Activated B cell treated with CpG ODN at 0.5 μM for 24 hours (primary cell): Measurements from ENCODE around the gene RAPGEF3. TPM values are rescaled to one million over a fixed set of nuclear protein-coding genes. Genes with fewer than 3 reads are reported as not detected.
A peak's percentile ranks its signal among the peaks of the same experiment; 100 is the strongest.

Experiments
- ATAC-seq: fragments of 200-7000 bp; cut with Tn5 transposase; one replicate; pipeline ENCODE4 v1.10.0; 2021; ENCODE audit warnings: low read depth, mild to moderate bottlenecking, moderate library complexity
- CTCF ChIA-PET: fragments of 350-600 bp; sonication (Branson Sonifier 250); formaldehyde crosslinking; loops from one replicate; lab custom pipeline; 2021; ENCODE audit warnings: antibody characterized with exemption; lab: Charles Lee
- POLR2A ChIA-PET: fragments of 350-600 bp; sonication (Branson Sonifier 250); formaldehyde crosslinking; loops from one replicate; lab custom pipeline; 2021; ENCODE audit warnings: antibody characterized with exemption; lab: Charles Lee
- DNase-seq: peaks from one replicate; pipeline ENCODE4 v3.0.0; 2022
- H3K27ac Mint-ChIP-seq: one replicate; pipeline ENCODE4 v1.8.0; 2020; ENCODE audit warnings: mixed read lengths
- H3K27me3 Mint-ChIP-seq: one replicate; pipeline ENCODE4 v1.8.0; 2021; ENCODE audit warnings: mixed read lengths
- H3K36me3 Mint-ChIP-seq: one replicate; pipeline ENCODE4 v1.8.0; 2021; ENCODE audit warnings: low read depth, mixed read lengths
- H3K4me1 Mint-ChIP-seq: one replicate; pipeline ENCODE4 v1.8.0; 2021; ENCODE audit warnings: mixed read lengths
- H3K4me3 Mint-ChIP-seq: one replicate; pipeline ENCODE4 v1.8.0; 2020; ENCODE audit warnings: mild to moderate bottlenecking, mixed read lengths
- H3K9me3 Mint-ChIP-seq: one replicate; pipeline ENCODE4 v1.8.0; 2020; ENCODE audit warnings: mixed read lengths
- intact Hi-C: fragments of 100-400 bp; cut with micrococcal nuclease; formaldehyde crosslinking; loops from one replicate; pipeline ENCODE4 v1.15.1; 2024
- total RNA-seq: library from RNA; stranded (reverse); gene quantifications from 2 replicates; pipeline ENCODE4 v1.2.3, GENCODE V29; 2022
- TF ChIP-seq, protein P1 (sequence below): fragments of 200-600 bp; IDR thresholded peaks from one replicate; pipeline ENCODE4 v1.8.0; 2022; ENCODE audit warnings: antibody characterized with exemption, mild to moderate bottlenecking

Gene RAPGEF3
- total RNA-seq, 1 donor from 2014 or later, result 5.0 TPM

DNA sequence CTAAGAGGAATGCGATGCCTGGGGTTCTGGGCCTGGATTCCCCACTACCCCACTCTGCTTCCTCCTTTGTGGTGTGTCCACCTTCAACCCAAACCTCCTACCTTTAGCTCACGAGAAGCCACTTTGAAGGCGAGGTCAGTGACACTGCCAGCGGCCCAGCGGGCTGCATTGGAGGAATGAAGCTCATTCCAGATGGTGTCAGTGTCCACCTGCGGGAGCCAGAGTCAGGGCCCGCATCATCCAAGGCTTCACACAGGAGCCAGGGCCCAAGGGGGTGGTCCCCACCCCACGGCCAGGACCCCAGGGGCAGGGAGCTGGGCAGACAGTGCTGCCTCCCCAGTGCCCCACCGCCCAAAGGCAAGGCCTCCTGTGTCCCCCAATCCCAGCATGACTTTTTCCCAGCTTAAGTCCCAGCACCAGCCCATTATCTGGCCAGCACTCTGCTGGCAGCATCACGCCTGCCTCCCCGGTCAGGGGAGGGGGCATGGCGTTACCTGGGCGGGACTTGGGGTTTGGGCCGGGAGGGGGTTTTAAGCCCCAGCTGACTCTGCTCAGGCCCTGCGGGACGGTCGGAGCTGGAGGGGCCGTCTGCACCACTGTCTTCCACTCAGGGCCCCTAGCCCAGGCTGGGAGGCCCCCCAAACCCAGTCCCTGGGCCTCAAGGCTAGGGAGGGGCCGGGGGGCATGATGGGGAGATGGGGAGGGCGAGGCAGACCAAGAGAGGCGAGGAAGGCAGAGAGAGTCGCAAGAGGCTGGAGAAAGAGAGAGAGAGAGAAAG, 31.2 kb upstream of the RAPGEF3 start:
- CTCF ChIA-PET, result interaction anchor here (0.6 to 1.2 kb wide), 3 partner anchors 9 to 48 kb away, joined by 3 to 4 read pairs (median 3); no protein-coding TSS in a partner anchor
- ATAC-seq, result no peak
- H3K27ac Mint-ChIP-seq, result no peak overlapping the region
- no peaks in the 10 kb centered on the region for H3K27me3 Mint-ChIP-seq
- H3K36me3 Mint-ChIP-seq, result peaks cover 87% of the 10 kb centered on the region
- DNase-seq, result no peak
- no peak overlapping the region for H3K4me3 Mint-ChIP-seq
- no peaks in the 10 kb centered on the region for H3K4me1 Mint-ChIP-seq
- POLR2A ChIA-PET, result interaction anchor here (1.1 kb wide), 1 partner anchor 9 kb away, joined by 3 read pairs; no protein-coding TSS in a partner anchor
- no peaks in the 10 kb centered on the region for H3K9me3 Mint-ChIP-seq
- TF ChIP-seq, protein P1, sequence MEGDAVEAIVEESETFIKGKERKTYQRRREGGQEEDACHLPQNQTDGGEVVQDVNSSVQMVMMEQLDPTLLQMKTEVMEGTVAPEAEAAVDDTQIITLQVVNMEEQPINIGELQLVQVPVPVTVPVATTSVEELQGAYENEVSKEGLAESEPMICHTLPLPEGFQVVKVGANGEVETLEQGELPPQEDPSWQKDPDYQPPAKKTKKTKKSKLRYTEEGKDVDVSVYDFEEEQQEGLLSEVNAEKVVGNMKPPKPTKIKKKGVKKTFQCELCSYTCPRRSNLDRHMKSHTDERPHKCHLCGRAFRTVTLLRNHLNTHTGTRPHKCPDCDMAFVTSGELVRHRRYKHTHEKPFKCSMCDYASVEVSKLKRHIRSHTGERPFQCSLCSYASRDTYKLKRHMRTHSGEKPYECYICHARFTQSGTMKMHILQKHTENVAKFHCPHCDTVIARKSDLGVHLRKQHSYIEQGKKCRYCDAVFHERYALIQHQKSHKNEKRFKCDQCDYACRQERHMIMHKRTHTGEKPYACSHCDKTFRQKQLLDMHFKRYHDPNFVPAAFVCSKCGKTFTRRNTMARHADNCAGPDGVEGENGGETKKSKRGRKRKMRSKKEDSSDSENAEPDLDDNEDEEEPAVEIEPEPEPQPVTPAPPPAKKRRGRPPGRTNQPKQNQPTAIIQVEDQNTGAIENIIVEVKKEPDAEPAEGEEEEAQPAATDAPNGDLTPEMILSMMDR, result no peak
- intact Hi-C loops, result no loop called here

DNA sequence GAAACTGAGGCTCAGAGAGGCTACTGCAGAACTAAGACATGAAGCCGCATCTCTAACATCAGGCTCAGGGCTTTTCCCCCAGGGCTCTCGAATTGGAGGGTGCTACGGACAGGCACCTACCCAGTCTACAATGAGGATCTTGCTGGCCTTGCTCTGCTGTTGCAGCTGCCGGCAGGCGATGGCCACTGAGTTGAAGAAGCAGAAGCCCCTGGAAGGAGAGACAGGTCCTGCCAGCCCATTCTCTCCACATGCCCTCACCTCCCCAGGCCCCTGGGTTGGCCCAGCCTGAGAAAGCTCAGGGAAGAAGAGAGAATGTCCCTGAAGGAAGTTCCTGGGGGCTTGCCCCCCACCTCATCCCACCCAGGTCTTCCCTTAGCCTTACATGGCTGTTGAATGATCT, 30.5 kb upstream of the RAPGEF3 start:
- H3K27me3 Mint-ChIP-seq, result no peaks in the 10 kb centered on the region
- H3K4me3 Mint-ChIP-seq, result no peak overlapping the region
- no peaks in the 10 kb centered on the region for H3K4me1 Mint-ChIP-seq
- DNase-seq (no peak), ATAC-seq (no peak)
- CTCF ChIA-PET, result interaction anchor here (1.1 to 1.4 kb wide), 2 partner anchors 49 kb away, joined by 4 to 7 read pairs; no protein-coding TSS in a partner anchor
- H3K36me3 Mint-ChIP-seq, result peaks cover 90% of the 10 kb centered on the region
- intact Hi-C loops, result no loop called here
- POLR2A ChIA-PET, result no interaction called here
- TF ChIP-seq, protein P1, result no peak
- no peaks in the 10 kb centered on the region for H3K9me3 Mint-ChIP-seq
- no peak overlapping the region for H3K27ac Mint-ChIP-seq

DNA sequence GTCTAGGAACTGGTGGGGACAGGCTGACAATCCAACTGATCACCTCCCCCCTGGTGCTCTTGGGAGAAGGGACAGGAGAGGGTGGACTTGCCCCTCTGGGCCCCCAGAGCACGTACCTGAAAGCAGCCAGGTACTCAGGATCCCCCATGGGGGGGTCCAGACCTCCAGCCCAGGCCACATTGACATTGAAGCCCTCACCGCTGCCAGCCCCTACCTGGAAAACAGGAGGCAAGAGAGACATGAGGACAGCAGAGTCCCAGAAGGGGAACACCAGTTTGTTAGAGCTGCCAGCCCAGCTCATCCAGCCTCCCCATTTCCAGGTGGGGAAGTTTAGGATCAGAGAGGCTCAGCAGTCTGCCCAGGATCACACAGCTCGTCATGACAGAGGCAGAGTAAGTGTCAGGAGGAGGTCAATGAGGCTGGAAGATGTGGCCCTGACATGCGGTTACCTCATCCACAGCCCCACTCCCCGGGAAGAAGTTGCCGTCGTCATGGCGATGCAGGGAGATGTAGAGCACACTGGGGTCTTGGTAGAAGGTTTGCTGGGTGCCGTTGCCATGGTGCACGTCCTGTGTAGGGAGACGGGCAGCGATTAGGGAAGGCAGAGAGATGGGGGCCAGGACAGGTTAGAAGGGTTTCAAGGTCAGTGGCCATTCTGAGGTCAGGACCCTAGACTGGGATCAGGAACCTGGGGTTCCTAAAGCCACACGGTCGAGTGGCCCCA, 29.1 kb upstream of the RAPGEF3 start:
- DNase-seq, result no peak
- no peaks in the 10 kb centered on the region for H3K27me3 Mint-ChIP-seq
- H3K36me3 Mint-ChIP-seq, result peaks cover 91% of the 10 kb centered on the region
- TF ChIP-seq, protein P1, result no peak
- no peaks in the 10 kb centered on the region for H3K4me1 Mint-ChIP-seq
- intact Hi-C loops, result no loop called here
- ATAC-seq, result no peak
- no peaks in the 10 kb centered on the region for H3K9me3 Mint-ChIP-seq
- ChIA-PET CTCF (interaction anchor here (1.4 to 1.5 kb wide), 2 partner anchors 45 to 50 kb away, joined by 4 to 7 read pairs; no protein-coding TSS in a partner anchor), POLR2A (interaction anchor here (1.2 kb wide), 1 partner anchor 25 kb away, joined by 3 read pairs; no protein-coding TSS in a partner anchor)
- no peak overlapping the region for H3K4me3 Mint-ChIP-seq
- H3K27ac Mint-ChIP-seq, result no peak overlapping the region

DNA sequence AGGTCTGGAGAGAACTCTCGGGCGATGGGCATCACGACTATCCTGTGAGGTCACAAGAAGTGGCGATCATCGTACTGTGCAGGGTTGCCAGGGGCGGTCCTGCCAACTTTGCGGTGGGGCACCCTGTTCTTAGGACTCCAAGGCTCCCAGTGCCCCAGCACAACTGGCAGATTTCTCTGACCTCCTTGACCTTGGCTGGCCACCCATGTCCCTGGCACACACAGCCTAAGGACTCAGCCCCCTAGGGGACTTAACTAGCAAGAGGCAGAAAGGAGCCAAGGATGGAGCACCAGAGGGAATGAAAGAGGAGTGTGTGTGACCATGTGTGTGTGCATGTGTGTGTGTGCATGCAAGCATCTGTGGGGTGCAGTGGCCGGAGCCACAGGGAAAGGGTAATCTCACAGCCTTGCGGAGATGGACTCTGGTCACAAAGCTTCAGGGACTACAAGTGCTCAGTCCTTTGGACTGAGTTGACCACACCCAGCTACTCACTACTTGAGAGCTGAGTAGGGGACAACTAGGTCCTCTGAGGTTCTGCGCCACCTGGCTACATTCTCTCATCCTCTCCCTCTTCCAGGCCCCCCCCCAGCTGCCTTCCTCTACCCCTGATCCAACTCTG, 28.1 kb upstream of the RAPGEF3 start:
- intact Hi-C loops, result no loop called here
- H3K4me1 Mint-ChIP-seq, result no peaks in the 10 kb centered on the region
- ChIA-PET POLR2A (interaction anchor here (1.3 to 1.4 kb wide), 2 partner anchors 21 to 27 kb away, joined by 4 to 5 read pairs; no protein-coding TSS in a partner anchor), CTCF (interaction anchor here (1.0 to 1.5 kb wide), 2 partner anchors 21 to 44 kb away, joined by 3 to 4 read pairs; no protein-coding TSS in a partner anchor)
- TF ChIP-seq, protein P1, result no peak
- DNase-seq (no peak), ATAC-seq (no peak)
- H3K9me3 Mint-ChIP-seq, result no peaks in the 10 kb centered on the region
- peak overlapping the region; percentile 24 for H3K27ac Mint-ChIP-seq
- peaks cover 88% of the 10 kb centered on the region for H3K36me3 Mint-ChIP-seq
- no peak overlapping the region for H3K4me3 Mint-ChIP-seq
- H3K27me3 Mint-ChIP-seq, result no peaks in the 10 kb centered on the region
